Trophoblast cell (in vitro differentiated cells and primary cell): Measurements from ENCODE around the gene LRMDA.

Experiments used
- DNase-seq, 2 donors: peaks; one replicate each; pipeline ENCODE4 v3.0.0-alpha.2; 2016
- H2AFZ ChIP-seq: 2 replicates; pipeline ENCODE4 v1.6.1; 2013; ENCODE audit warnings: low read length, moderate library complexity, mild to moderate bottlenecking; ENCODE audit not compliant: insufficient read depth, poor library complexity
- H2AK5ac ChIP-seq: 2 replicates; pipeline ENCODE4 v1.6.1; 2013; ENCODE audit warnings: mild to moderate bottlenecking, low read length
- H2BK120ac ChIP-seq: 2 replicates; pipeline ENCODE4 v1.6.1; 2013; ENCODE audit warnings: low read length, mild to moderate bottlenecking, moderate library complexity; ENCODE audit not compliant: insufficient read depth, poor library complexity
- H2BK12ac ChIP-seq: 2 replicates; pipeline ENCODE4 v1.6.1; 2013; ENCODE audit warnings: mild to moderate bottlenecking, low read length, moderate library complexity
- H2BK5ac ChIP-seq: 2 replicates; pipeline ENCODE4 v1.6.1; 2013; ENCODE audit warnings: low read length, low read depth, moderate library complexity, mild to moderate bottlenecking; ENCODE audit not compliant: poor library complexity
- H3K14ac ChIP-seq: 2 replicates; pipeline ENCODE4 v1.6.1; 2013; ENCODE audit warnings: mild to moderate bottlenecking, low read length
- H3K18ac ChIP-seq: 2 replicates; pipeline ENCODE4 v1.6.1; 2013; ENCODE audit warnings: mild to moderate bottlenecking, low read length
- H3K23ac ChIP-seq: 2 replicates; pipeline ENCODE4 v1.6.1; 2013; ENCODE audit warnings: low read length
- H3K27ac ChIP-seq: 2 replicates; pipeline ENCODE4 v1.5.1; 2013; ENCODE audit warnings: low read depth, mild to moderate bottlenecking, inconsistent platforms, low read length, moderate library complexity
- H3K27me3 ChIP-seq: 2 replicates; pipeline ENCODE4 v1.6.1; 2013; ENCODE audit warnings: inconsistent platforms, mild to moderate bottlenecking, low read length, moderate library complexity; ENCODE audit not compliant: insufficient read depth
- H3K36me3 ChIP-seq, 2 experiments: 1 replicate in 1 of 2; 2 replicates in 1 of 2; pipeline ENCODE4 v1.6.1; 2013; ENCODE audit warnings: low read length in 2 of 2, mild to moderate bottlenecking in 2 of 2, moderate library complexity in 1 of 2; ENCODE audit not compliant: insufficient read depth in 2 of 2, control insufficient read depth in 1 of 2
- H3K4ac ChIP-seq: 2 replicates; pipeline ENCODE4 v1.6.1; 2013; ENCODE audit warnings: low read depth, mild to moderate bottlenecking, low read length, moderate library complexity
- H3K4me1 ChIP-seq, 2 experiments: 1 replicate in 1 of 2; 2 replicates in 1 of 2; pipeline ENCODE4 v1.6.1; 2013; ENCODE audit warnings: low read length in 2 of 2, mild to moderate bottlenecking in 2 of 2, moderate library complexity in 1 of 2; ENCODE audit not compliant: insufficient read depth in 2 of 2, control insufficient read depth in 1 of 2
- H3K4me2 ChIP-seq: 2 replicates; pipeline ENCODE4 v1.6.1; 2013; ENCODE audit warnings: inconsistent platforms, mild to moderate bottlenecking, low read length, moderate library complexity
- H3K4me3 ChIP-seq: 2 replicates; pipeline ENCODE4 v1.5.1; 2013; ENCODE audit warnings: mild to moderate bottlenecking, low read depth, low read length, inconsistent platforms
- H3K79me1 ChIP-seq: one replicate; pipeline ENCODE4 v1.6.1; 2013; ENCODE audit warnings: low read length
- H3K79me2 ChIP-seq: 2 replicates; pipeline ENCODE4 v1.6.1; 2013; ENCODE audit warnings: low read length, mild to moderate bottlenecking; ENCODE audit not compliant: control insufficient read depth, insufficient read depth, poor library complexity
- H3K9ac ChIP-seq: 2 replicates; pipeline ENCODE4 v1.6.1; 2013; ENCODE audit warnings: mild to moderate bottlenecking, low read length
- H3K9me3 ChIP-seq: 2 replicates; pipeline ENCODE4 v1.6.1; 2013; ENCODE audit warnings: low read depth, mild to moderate bottlenecking, control low read depth, inconsistent platforms, low read length; ENCODE audit not compliant: insufficient read depth
- H4K12ac ChIP-seq: 2 replicates; pipeline ENCODE4 v1.6.1; 2013; ENCODE audit warnings: low read depth, mild to moderate bottlenecking, low read length, moderate library complexity
- H4K8ac ChIP-seq: 2 replicates; pipeline ENCODE4 v1.6.1; 2013; ENCODE audit warnings: low read depth, mild to moderate bottlenecking, low read length, moderate library complexity
- H4K91ac ChIP-seq: one replicate; pipeline ENCODE4 v1.6.1; 2013; ENCODE audit warnings: low read depth, mild to moderate bottlenecking, low read length, moderate library complexity
- WGBS: extraction: QIAGEN DNeasy Blood & Tissue Kit; methylation state at CpG from one replicate; pipeline ENCODE4 v1.1.7; 2013; ENCODE audit warnings: missing lambda C conversion rate; ENCODE audit not compliant: insufficient read length, insufficient coverage; ENCODE audit errors: extremely low coverage; 5-methylcytosine and 5-hydroxymethylcytosine counted together

The LRMDA gene

DNA sequence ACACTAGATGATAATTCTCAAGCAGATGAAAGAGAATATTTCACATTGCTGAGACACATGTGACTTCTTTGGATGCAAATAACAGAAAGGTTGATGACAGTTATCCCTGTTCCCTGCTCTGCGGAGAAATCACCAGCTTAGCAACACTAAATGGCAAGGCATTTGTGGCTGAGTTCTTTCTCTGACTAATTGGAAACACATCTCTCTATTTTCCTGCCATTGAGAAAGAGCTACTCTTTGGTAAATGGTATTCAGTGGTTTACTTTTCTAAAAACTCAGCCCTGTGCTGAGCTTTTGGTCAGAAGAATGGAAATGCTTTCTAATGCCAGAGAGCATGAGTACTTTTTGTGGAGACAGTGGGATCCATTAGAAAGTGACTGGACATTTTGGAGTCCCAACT lies 771.4 kb downstream of the LRMDA start:
- no peak overlapping the region for H3K4me3 ChIP-seq

DNA sequence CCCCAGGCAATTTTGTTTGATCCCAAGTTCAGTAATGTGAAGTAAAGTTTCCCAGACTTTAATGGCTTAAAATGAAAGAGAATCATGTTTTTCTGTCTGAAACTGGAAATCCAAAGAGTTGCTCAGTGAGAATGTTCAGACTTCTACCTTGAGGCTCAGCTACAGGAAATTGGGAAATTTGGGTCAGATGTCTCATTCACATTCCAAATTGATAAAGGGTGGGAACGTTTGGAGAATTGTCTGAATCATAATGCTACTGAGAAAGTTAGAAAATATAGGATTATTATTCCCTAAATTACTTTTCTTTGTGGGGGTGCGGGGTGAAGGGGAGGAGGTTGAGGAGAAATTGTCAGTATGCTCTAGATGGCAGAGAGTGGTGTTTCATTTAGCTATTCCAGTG lies 773.9 kb downstream of the LRMDA start:
- Histone ChIP-seq H3K79me2 (no peaks in the 10 kb centered on the region), H2BK120ac (no peak overlapping the region), H2AFZ (no peak overlapping the region), H3K79me1 (no peaks in the 10 kb centered on the region), H3K27ac (no peak overlapping the region), H2BK5ac (no peak overlapping the region), H3K4me2 (no peak overlapping the region), H3K36me3 (no peaks in the 10 kb centered on the region), H3K14ac (no peak overlapping the region), H3K4me1 (no peaks in the 10 kb centered on the region), H3K23ac (no peak overlapping the region), H3K9ac (no peak overlapping the region), H3K4me3 (no peak overlapping the region), H3K9me3 (peaks cover 4% of the 10 kb centered on the region), H2AK5ac (no peak overlapping the region), H4K91ac (no peak overlapping the region), H3K18ac (no peak overlapping the region), H2BK12ac (no peak overlapping the region), H3K27me3 (no peaks in the 10 kb centered on the region), H4K12ac (no peak overlapping the region), H3K4ac (no peak overlapping the region), H4K8ac (no peak overlapping the region)
- DNase-seq, result no peak
- no CpG with 5 or more reads among the region's 2 CpGs for WGBS

More for the DNA sequence above, 771.4 kb downstream of the LRMDA start:
- Histone ChIP-seq H3K23ac (no peak overlapping the region), H3K79me2 (no peaks in the 10 kb centered on the region), H3K27ac (no peak overlapping the region), H3K14ac (no peak overlapping the region), H4K91ac (no peak overlapping the region), H2AK5ac (no peak overlapping the region), H3K9me3 (peaks cover 4% of the 10 kb centered on the region), H2BK120ac (no peak overlapping the region), H4K12ac (no peak overlapping the region), H2BK12ac (no peak overlapping the region), H3K36me3 (no peaks in the 10 kb centered on the region), H3K79me1 (no peaks in the 10 kb centered on the region), H2AFZ (no peak overlapping the region), H3K9ac (no peak overlapping the region), H3K4ac (no peak overlapping the region), H3K4me1 (no peaks in the 10 kb centered on the region), H3K27me3 (no peaks in the 10 kb centered on the region), H2BK5ac (no peak overlapping the region), H3K4me2 (no peak overlapping the region), H4K8ac (no peak overlapping the region), H3K18ac (no peak overlapping the region)
- no CpG with 5 or more reads among the region's 1 CpG for WGBS
- DNase-seq, result no peak

DNA sequence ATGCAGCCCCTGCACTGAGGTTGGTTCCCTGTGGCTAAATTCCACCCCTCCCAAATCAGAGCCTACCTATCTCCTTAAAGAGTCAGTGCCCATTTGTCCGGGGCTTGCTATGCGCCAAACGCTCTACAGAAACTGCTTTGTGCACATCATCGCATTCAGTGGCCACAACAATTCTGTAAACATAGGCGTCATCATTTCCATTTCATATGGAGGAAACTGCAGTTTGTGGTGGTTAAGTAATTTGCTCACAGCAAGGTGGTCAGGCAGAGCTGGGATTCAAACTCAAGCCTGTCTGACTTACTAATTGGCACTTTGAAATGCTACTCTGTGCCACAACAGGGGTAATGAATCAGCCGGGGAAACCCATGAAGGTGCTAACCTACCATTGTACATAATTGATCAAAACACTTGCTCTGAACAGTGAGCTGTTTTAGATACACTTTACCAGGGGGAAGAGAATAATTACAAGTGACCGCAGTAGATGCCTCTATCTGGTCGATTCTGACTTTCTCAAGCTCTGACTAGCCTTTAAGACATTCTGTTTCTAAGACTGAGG lies 775.5 kb downstream of the LRMDA start:
- H2BK120ac ChIP-seq, result no peak overlapping the region
- H3K27me3 ChIP-seq, result no peaks in the 10 kb centered on the region
- DNase-seq, result no peak
- no peak overlapping the region for H3K9ac ChIP-seq
- no peak overlapping the region for H2AFZ ChIP-seq
- peaks cover 4% of the 10 kb centered on the region for H3K9me3 ChIP-seq
- H3K4me3 ChIP-seq, result no peak overlapping the region
- no peak overlapping the region for H4K91ac ChIP-seq
- no peaks in the 10 kb centered on the region for H3K4me1 ChIP-seq
- no peaks in the 10 kb centered on the region for H3K79me1 ChIP-seq
- H3K27ac ChIP-seq, result no peak overlapping the region
- H3K4ac ChIP-seq, result no peak overlapping the region
- H4K12ac ChIP-seq, result no peak overlapping the region
- no peak overlapping the region for H3K23ac ChIP-seq
- H2BK5ac ChIP-seq, result no peak overlapping the region
- no peaks in the 10 kb centered on the region for H3K36me3 ChIP-seq
- H4K8ac ChIP-seq, result no peak overlapping the region
- no peak overlapping the region for H3K4me2 ChIP-seq
- no peak overlapping the region for H2AK5ac ChIP-seq
- H3K79me2 ChIP-seq, result no peaks in the 10 kb centered on the region
- no peak overlapping the region for H3K18ac ChIP-seq
- no peak overlapping the region for H2BK12ac ChIP-seq
- WGBS, result no CpG with 5 or more reads among the region's 8 CpGs
- no peak overlapping the region for H3K14ac ChIP-seq

- Histone ChIP-seq H3K4me1 (no peaks in the 10 kb centered on the region), H2BK12ac (no peak overlapping the region), H3K4me2 (no peak overlapping the region), H3K4ac (no peak overlapping the region), H3K23ac (no peak overlapping the region), H2AK5ac (no peak overlapping the region), H4K12ac (no peak overlapping the region), H2BK5ac (no peak overlapping the region), H2BK120ac (no peak overlapping the region), H3K79me2 (no peaks in the 10 kb centered on the region), H3K79me1 (no peaks in the 10 kb centered on the region), H2AFZ (no peak overlapping the region), H4K8ac (no peak overlapping the region), H3K18ac (no peak overlapping the region), H3K9ac (no peak overlapping the region), H3K9me3 (no peaks in the 10 kb centered on the region), H3K4me3 (no peak overlapping the region), H3K36me3 (no peaks in the 10 kb centered on the region), H3K27me3 (no peaks in the 10 kb centered on the region), H3K27ac (no peak overlapping the region), H3K14ac (no peak overlapping the region), H4K91ac (no peak overlapping the region)
- no CpG with 5 or more reads among the region's 5 CpGs for WGBS
- no peak for DNase-seq
These were observed 777.7 kb downstream of the LRMDA start for GRCh38 chr10:76209135-76209534.
